ENCODE measurements around the gene CCDC170.

The CCDC170 gene

GRCh38 chr6:151624481-151624880 is 130.7 kb downstream of the CCDC170 start:
- DNase-seq, result no peak

- no peak for DNase-seq
These were observed 131.2 kb downstream of the CCDC170 start for GRCh38 chr6:151624900-151625536.

GRCh38 chr6:151627689-151628444 is 134.1 kb downstream of the CCDC170 start:
- no peak for DNase-seq

GRCh38 chr6:151629791-151630190 is 136.0 kb downstream of the CCDC170 start:
- DNase-seq, result no peak

- DNase-seq, result no peak
These were observed 136.6 kb downstream of the CCDC170 start for GRCh38 chr6:151630387-151630786.

GRCh38 chr6:151630991-151631655 is 137.3 kb downstream of the CCDC170 start:
- DNase-seq, result no peak

- DNase-seq, result no peak
These were observed 138.7 kb downstream of the CCDC170 start for GRCh38 chr6:151632415-151632987.

GRCh38 chr6:151633526-151634335 is 139.9 kb downstream of the CCDC170 start:
- DNase-seq, result no peak

- no peak for DNase-seq
These were observed 140.5 kb downstream of the CCDC170 start for GRCh38 chr6:151634336-151634720.

- DNase-seq, result no peak
These were observed 141.9 kb downstream of the CCDC170 start for GRCh38 chr6:151635741-151636140.

- no peak for DNase-seq
These were observed 144.0 kb downstream of the CCDC170 start for GRCh38 chr6:151637814-151638213.

GRCh38 chr6:151639750-151640149 is 145.9 kb downstream of the CCDC170 start:
- DNase-seq, result no peak

GRCh38 chr6:151641028-151641427 is 147.2 kb downstream of the CCDC170 start:
- no peak for DNase-seq

- no peak for DNase-seq
These were observed 154.3 kb downstream of the CCDC170 start for GRCh38 chr6:151647976-151648639.

GRCh38 chr6:151649835-151650234 is 156.0 kb downstream of the CCDC170 start:
- DNase-seq, result no peak

- no peak for DNase-seq
These were observed 157.8 kb downstream of the CCDC170 start for GRCh38 chr6:151651639-151652038.

GRCh38 chr6:151652325-151652724 is 158.5 kb downstream of the CCDC170 start:
- DNase-seq, result no peak

GRCh38 chr6:151655099-151655498 is 161.3 kb downstream of the CCDC170 start:
- DNase-seq, result no peak

GRCh38 chr6:151656392-151656791 is 162.6 kb downstream of the CCDC170 start:
- DNase-seq, result no peak

GRCh38 chr6:151658091-151658490 is 164.3 kb downstream of the CCDC170 start:
- DNase-seq, result no peak

- no peak for DNase-seq
These were observed 165.4 kb downstream of the CCDC170 start for GRCh38 chr6:151659212-151659611.

- no peak for DNase-seq
These were observed 167.7 kb downstream of the CCDC170 start for GRCh38 chr6:151661509-151661908.

Measured in activated CD4-positive, CD25-positive, alpha-beta regulatory T cell treated with anti-CD3 and anti-CD28 coated beads, Interleukin-2, amount 50 U/mL, for 72 hours (primary cell).